ENCODE data around the gene PCP4L1. TPM values are rescaled to one million over a fixed set of nuclear protein-coding genes. Genes with fewer than 3 reads are reported as not detected.

Gene PCP4L1
- total RNA-seq, 1 donor from 2014 or later, result not detected

DNA sequence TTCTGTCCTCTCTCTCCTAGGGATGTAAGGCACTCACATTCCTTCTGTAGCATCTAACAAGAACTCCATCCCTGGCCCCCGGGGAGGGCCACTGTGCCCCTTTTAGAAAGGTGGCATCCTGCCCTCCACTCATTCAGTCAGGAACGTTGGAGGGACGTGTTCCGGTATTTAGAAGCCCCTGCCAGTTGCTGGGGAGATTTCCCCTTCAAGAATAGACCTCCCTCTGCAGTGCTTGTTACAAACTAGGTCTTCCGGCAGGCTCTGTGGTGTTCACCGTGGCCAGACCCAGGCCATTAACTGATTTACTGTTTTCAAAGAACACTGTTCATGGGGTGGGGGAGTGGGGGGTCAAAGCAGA, 779 bp downstream of the PCP4L1 start:
- peaks cover 20% of the 10 kb centered on the region for H3K9me3 ChIP-seq (replicated peaks)
- no peak overlapping the region for H3K27ac ChIP-seq (replicated peaks)
- H3K4me3 ChIP-seq, result peak overlapping the region; percentile 65
- no peak for DNase-seq
- peaks cover 9% of the 10 kb centered on the region for H3K4me1 ChIP-seq
- peaks cover 67% of the 10 kb centered on the region for H3K27me3 ChIP-seq (ENCODE audit: low read depth)
- peaks cover 6% of the 10 kb centered on the region for H3K36me3 ChIP-seq
- TF ChIP-seq CTCF (IDR thresholded peaks at IDR 0.05; ENCODE audit: borderline replicate concordance), result no peak
- intact Hi-C loops (cut with micrococcal nuclease), result no loop called here

DNA sequence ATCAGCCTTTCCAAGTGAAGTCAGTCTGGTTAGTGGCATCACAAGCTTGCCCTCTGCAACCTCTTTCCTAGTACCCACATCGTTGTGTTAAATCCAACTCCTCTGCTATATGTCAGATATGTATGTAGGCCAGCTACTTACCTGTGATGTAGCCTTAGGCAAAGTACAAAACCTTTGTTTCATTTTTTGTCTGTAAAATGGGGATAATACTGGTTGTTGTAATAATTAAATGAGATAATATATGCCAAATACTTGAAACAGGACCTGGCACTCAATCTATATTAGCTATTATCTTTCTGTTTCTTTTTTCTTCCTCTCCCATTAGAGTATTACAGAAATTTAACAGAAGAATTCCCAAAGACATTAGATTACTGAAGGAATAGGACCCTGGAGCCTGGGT, 1.2 kb downstream of the PCP4L1 start:
- H3K27me3 ChIP-seq (ENCODE audit: low read depth), result peaks cover 67% of the 10 kb centered on the region
- H3K27ac ChIP-seq (replicated peaks), result no peak overlapping the region
- DNase-seq, result no peak
- peaks cover 9% of the 10 kb centered on the region for H3K4me1 ChIP-seq
- H3K9me3 ChIP-seq (replicated peaks), result peaks cover 20% of the 10 kb centered on the region
- peaks cover 6% of the 10 kb centered on the region for H3K36me3 ChIP-seq
- TF ChIP-seq CTCF (IDR thresholded peaks at IDR 0.05; ENCODE audit: borderline replicate concordance), result no peak
- H3K4me3 ChIP-seq, result no peak overlapping the region
- intact Hi-C loops (cut with micrococcal nuclease), result no loop called here

DNA sequence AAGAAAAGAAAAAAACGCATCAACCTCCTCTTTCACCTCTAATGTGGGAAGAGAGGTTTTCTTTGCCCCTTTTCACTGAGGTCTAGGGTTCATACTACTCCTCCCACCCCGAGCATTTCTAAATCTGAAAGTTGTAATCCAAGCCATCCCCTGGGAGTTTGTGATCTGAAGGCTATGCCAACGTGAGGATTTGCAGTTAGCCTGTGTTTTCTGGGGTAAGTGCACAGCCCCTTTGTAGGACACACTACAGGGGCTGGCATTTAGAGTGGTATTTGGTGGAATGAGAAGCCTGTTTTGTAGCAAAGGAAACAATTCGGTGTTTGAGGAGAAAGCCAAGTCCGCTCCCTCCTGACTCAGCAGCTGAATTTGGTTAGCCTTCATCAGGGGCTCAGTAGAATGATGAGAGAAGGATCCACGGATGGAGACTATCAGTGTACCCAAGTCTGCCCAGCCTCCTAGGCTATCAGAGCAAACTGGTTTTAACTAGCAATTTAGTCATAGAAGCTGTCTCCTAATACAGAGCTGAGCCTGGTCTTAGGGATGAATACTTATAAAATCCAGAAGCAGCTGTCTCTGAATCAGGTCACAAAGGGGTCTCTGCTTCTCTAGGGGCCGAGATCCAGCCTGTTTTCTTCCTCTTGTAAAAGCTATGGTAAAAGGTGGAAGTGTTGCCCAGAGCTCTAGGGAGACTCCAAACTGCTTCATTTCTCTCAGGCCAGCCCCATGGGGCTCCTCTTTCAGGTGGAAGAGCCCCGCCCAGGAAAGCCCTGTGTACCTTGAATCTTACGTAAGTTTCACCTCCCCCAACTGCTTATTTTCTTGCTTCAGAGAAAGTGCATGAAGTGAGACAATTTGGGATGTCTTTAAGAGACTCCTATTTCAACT, 2.1 kb downstream of the PCP4L1 start:
- Histone ChIP-seq H3K4me3 (no peak overlapping the region), H3K36me3 (peaks cover 6% of the 10 kb centered on the region), H3K27ac (replicated peaks) (no peak overlapping the region), H3K27me3 (ENCODE audit: low read depth) (peaks cover 67% of the 10 kb centered on the region), H3K9me3 (replicated peaks) (peaks cover 20% of the 10 kb centered on the region), H3K4me1 (peaks cover 9% of the 10 kb centered on the region)
- no peak for DNase-seq
- no peak for TF ChIP-seq CTCF (IDR thresholded peaks at IDR 0.05; ENCODE audit: borderline replicate concordance)
- intact Hi-C loops (cut with micrococcal nuclease), result no loop called here

- H3K36me3 ChIP-seq, result peaks cover 6% of the 10 kb centered on the region
- TF ChIP-seq CTCF (IDR thresholded peaks at IDR 0.05; ENCODE audit: borderline replicate concordance), result no peak
- H3K9me3 ChIP-seq (replicated peaks), result peaks cover 14% of the 10 kb centered on the region
- no peak overlapping the region for H3K27ac ChIP-seq (replicated peaks)
- intact Hi-C loops (cut with micrococcal nuclease), result no loop called here
- peaks cover 61% of the 10 kb centered on the region for H3K27me3 ChIP-seq (ENCODE audit: low read depth)
- H3K4me1 ChIP-seq, result peaks cover 15% of the 10 kb centered on the region
- no peak for DNase-seq
- no peak overlapping the region for H3K4me3 ChIP-seq
Observed at GRCh38 chr1:161261261-161262235, 3.0 kb downstream of the PCP4L1 start.

DNA sequence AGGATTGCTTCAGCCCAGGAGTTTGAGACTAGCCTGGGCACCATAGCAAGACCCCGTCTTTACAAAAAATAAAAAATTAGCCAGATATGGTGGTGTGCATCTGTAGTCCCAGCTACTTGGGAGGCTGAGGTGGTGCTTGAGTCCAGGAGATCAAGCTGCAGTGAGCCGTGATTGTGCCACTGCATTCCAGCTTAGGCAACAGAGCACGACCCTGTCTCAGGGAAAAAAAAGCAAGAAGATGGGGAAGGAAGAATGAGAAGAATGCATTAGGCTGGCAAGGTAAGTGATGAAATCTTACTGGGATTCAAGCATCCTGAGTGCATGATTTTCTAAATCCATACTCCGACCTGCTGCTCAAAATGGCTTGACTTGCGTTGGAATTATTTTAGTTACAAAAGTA, 6.8 kb downstream of the PCP4L1 start:
- TF ChIP-seq CTCF (IDR thresholded peaks at IDR 0.05; ENCODE audit: borderline replicate concordance), result no peak
- H3K27me3 ChIP-seq (ENCODE audit: low read depth), result peaks cover 34% of the 10 kb centered on the region
- H3K4me1 ChIP-seq, result peaks cover 11% of the 10 kb centered on the region
- no peak for DNase-seq
- no peak overlapping the region for H3K4me3 ChIP-seq
- H3K9me3 ChIP-seq (replicated peaks), result no peaks in the 10 kb centered on the region
- intact Hi-C loops (cut with micrococcal nuclease), result no loop called here
- H3K36me3 ChIP-seq, result no peaks in the 10 kb centered on the region
- H3K27ac ChIP-seq (replicated peaks), result no peak overlapping the region

All from left ventricle myocardium inferior (tissue), 1 donor.